CD8-positive, alpha-beta memory T cell (primary cell): ENCODE measurements around the gene RTN4IP1. TPM values are rescaled to one million over a fixed set of nuclear protein-coding genes. Genes with fewer than 3 reads are reported as not detected.

Experiments
- CTCF ChIA-PET: fragments of 350-600 bp; sonication (Branson Sonifier 250); formaldehyde crosslinking; loops from one replicate; lab custom pipeline; 2021; ENCODE audit warnings: antibody characterized with exemption; lab: Charles Lee
- POLR2A ChIA-PET: fragments of 350-600 bp; sonication (Branson Sonifier 250); formaldehyde crosslinking; loops from one replicate; lab custom pipeline; 2021; ENCODE audit warnings: antibody characterized with exemption; lab: Charles Lee
- DNase-seq, 5 donors: peaks; one replicate each; pipeline versions ENCODE4 v3.0.0 to v3.0.0-alpha.2; 2020 to 2022; ENCODE audit warnings: mixed read lengths in 1 of 5
- H3K27ac ChIP-seq: one replicate; pipeline ENCODE4 v1.7.0; 2013; ENCODE audit warnings: low read depth, mild to moderate bottlenecking, low read length, moderate library complexity
- H3K27me3 ChIP-seq: 2 replicates; pipeline ENCODE4 v1.7.0; 2013; ENCODE audit warnings: low read length, mild to moderate bottlenecking; ENCODE audit not compliant: insufficient read depth, poor library complexity, severe bottlenecking
- H3K36me3 ChIP-seq: 2 replicates; pipeline ENCODE4 v1.7.0; 2013; ENCODE audit warnings: mild to moderate bottlenecking, low read length, moderate library complexity; ENCODE audit not compliant: insufficient read depth
- H3K4me1 ChIP-seq: 2 replicates; pipeline ENCODE4 v1.7.0; 2013; ENCODE audit warnings: mild to moderate bottlenecking, low read length, moderate library complexity; ENCODE audit not compliant: insufficient read depth
- H3K4me3 ChIP-seq: 2 replicates; pipeline ENCODE4 v1.7.0; 2013; ENCODE audit warnings: mild to moderate bottlenecking, low read length
- H3K9me3 ChIP-seq: 2 replicates; pipeline ENCODE4 v1.7.0; 2013; ENCODE audit warnings: mild to moderate bottlenecking, low read length
- H3K27ac Mint-ChIP-seq, 8 donors: one replicate each; pipeline ENCODE4 v1.8.0; 2020 to 2021; ENCODE audit warnings: mixed read lengths in 8 of 8, mild to moderate bottlenecking in 6 of 8, inconsistent platforms in 3 of 8, moderate library complexity in 3 of 8
- H3K27me3 Mint-ChIP-seq, 2 donors: one replicate each; pipeline ENCODE4 v1.8.0; 2020 to 2021; ENCODE audit warnings: mixed read lengths in 2 of 2, mild to moderate bottlenecking in 1 of 2, moderate library complexity in 1 of 2
- H3K36me3 Mint-ChIP-seq, 3 donors: one replicate each; pipeline ENCODE4 v1.8.0; 2020 to 2021; ENCODE audit warnings: mixed read lengths in 3 of 3, inconsistent platforms in 1 of 3, mild to moderate bottlenecking in 1 of 3
- H3K4me1 Mint-ChIP-seq, 3 donors: one replicate each; pipeline ENCODE4 v1.8.0; 2020 to 2021; ENCODE audit warnings: mixed read lengths in 3 of 3, inconsistent platforms in 1 of 3, mild to moderate bottlenecking in 1 of 3
- H3K4me3 Mint-ChIP-seq, 7 donors: one replicate each; pipeline ENCODE4 v1.8.0; 2020 to 2021; ENCODE audit warnings: mixed read lengths in 7 of 7, mild to moderate bottlenecking in 6 of 7, moderate library complexity in 4 of 7, inconsistent platforms in 2 of 7
- H3K9me3 Mint-ChIP-seq, 5 donors: one replicate each; pipeline ENCODE4 v1.8.0; 2020 to 2022; ENCODE audit warnings: mixed read lengths in 5 of 5, mild to moderate bottlenecking in 3 of 5, moderate library complexity in 2 of 5, inconsistent platforms in 1 of 5
- polyA plus RNA-seq: library from polyadenylated mRNA; unstranded; fragments of 300-500 nt; fragmentation: Illumina TruSeq; gene quantifications from one replicate; pipeline ENCODE4 v1.2.3, GENCODE V29; 2021
- total RNA-seq, 2 experiments: library from RNA; stranded (reverse); gene quantifications; one replicate each; pipeline ENCODE4 v1.2.3, GENCODE V29; 2021

RTN4IP1 gene, protein sequence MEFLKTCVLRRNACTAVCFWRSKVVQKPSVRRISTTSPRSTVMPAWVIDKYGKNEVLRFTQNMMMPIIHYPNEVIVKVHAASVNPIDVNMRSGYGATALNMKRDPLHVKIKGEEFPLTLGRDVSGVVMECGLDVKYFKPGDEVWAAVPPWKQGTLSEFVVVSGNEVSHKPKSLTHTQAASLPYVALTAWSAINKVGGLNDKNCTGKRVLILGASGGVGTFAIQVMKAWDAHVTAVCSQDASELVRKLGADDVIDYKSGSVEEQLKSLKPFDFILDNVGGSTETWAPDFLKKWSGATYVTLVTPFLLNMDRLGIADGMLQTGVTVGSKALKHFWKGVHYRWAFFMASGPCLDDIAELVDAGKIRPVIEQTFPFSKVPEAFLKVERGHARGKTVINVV
- total RNA-seq (10 to 100 TPM in 1 of 2 experiments, 1 to 10 TPM in 1; 9.5 to 10.3 TPM), polyA plus RNA-seq (7.2 TPM)

DNA sequence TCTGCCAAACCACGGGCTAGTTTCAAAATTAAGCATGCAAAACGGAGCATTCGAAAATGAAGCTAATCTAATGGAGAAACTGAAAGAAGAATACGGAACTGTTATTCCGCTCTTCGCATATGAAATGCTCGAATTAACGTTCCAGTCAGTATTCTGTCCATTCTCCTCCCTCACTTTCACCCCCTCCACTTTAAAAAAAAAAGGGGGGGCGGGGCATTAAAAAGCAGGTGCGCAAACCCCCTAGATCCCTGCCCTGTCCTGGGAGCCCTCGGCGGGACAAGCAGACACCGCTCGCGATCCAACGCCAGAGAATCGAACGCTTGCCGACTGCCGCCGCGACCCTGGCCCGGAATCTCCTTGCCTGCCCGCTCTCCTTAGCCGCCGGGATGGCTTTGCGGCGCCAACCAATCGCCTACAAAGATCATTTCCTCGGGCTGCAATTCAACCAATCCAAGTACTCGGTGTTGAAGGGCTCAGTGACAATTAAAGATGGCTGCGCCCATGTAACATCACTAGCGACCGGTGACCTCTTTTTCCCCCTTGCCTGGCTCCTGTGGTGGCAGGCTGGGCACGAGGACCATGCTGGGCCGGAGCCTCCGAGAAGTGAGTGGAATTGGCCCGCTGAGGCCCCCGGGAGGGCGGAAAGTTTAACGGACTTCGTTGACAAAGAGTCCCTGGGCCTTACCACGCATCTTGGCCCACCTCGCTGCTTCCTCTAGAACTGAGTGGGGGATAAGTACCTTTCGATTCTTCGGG lies at the start of gene RTN4IP1, which contains the start of gene QRSL1:
TSS of gene RTN4IP1 (minus strand) at position 396 of the 756 bp plus-strand sequence. CDS start 477 bp downstream, outside the sequence.
TSS of gene QRSL1 (plus strand) at position 476 of the 756 bp plus-strand sequence. CDS start at position 580, 104 bp downstream.
- peaks cover 0 to 14% (median 3%) of the 10 kb centered on the region in 3 donors for H3K36me3 Mint-ChIP-seq
- ChIA-PET POLR2A (no interaction called here), CTCF (no interaction called here)
- peaks cover 31 to 46% (median 36%) of the 10 kb centered on the region in 3 donors for H3K4me1 Mint-ChIP-seq
- H3K9me3 ChIP-seq = no peaks in the 10 kb centered on the region
- peak within 1 kb of the TSS; percentile 82 for H3K27ac ChIP-seq
- H3K4me3 Mint-ChIP-seq = peak within 1 kb of the TSS; percentile 93 to 99 (median 98)
- H3K4me3 ChIP-seq = peak within 1 kb of the TSS; percentile 93
- peak within 1 kb of the TSS; percentile 95 to 99 (median 98) for H3K27ac Mint-ChIP-seq
- H3K9me3 Mint-ChIP-seq = no peaks in the 10 kb centered on the region
- no peaks in the 10 kb centered on the region for H3K36me3 ChIP-seq
- H3K4me1 ChIP-seq = peaks cover 22% of the 10 kb centered on the region
- H3K27me3 ChIP-seq = no peaks in the 10 kb centered on the region
- no peaks in the 10 kb centered on the region for H3K27me3 Mint-ChIP-seq
- peak; percentile 73 to 92 (median 89) for DNase-seq

DNA sequence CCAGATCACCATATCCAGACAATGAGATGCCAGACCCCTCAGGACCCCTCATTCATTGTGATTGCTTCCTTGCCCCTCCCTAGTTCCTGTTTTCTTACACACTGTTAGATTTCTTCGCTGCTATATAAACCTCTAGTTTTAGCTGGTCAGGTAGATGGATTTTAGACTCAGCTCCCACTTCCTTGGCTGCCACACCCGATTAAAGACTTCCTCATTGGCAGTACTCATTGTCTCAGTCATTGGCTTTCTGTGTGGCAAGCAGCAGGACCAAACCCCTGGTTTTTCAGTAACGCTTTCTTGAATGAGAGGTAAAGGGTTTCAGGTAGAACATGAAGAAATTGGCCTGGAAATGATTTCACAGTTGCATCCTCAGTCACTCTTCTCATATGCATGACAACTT lies 48.0 kb upstream of the RTN4IP1 start:
- no peaks in the 10 kb centered on the region for H3K27me3 ChIP-seq
- no peaks in the 10 kb centered on the region for H3K36me3 ChIP-seq
- H3K4me3 ChIP-seq = no peak overlapping the region
- no peak overlapping the region for H3K27ac ChIP-seq
- no peaks in the 10 kb centered on the region for H3K9me3 ChIP-seq
- Mint-ChIP-seq H3K4me3 (no peak overlapping the region), H3K27ac (peak overlapping the region in 1 of 8 donors; percentile 69), H3K4me1 (no peaks in the 10 kb centered on the region), H3K27me3 (peaks cover 0 to 6% of the 10 kb centered on the region in 2 donors), H3K9me3 (no peaks in the 10 kb centered on the region), H3K36me3 (peaks cover 0 to 4% (median 0%) of the 10 kb centered on the region in 3 donors)
- DNase-seq = no peak
- H3K4me1 ChIP-seq = no peaks in the 10 kb centered on the region
- POLR2A ChIA-PET = no interaction called here
- CTCF ChIA-PET = no interaction called here

DNA sequence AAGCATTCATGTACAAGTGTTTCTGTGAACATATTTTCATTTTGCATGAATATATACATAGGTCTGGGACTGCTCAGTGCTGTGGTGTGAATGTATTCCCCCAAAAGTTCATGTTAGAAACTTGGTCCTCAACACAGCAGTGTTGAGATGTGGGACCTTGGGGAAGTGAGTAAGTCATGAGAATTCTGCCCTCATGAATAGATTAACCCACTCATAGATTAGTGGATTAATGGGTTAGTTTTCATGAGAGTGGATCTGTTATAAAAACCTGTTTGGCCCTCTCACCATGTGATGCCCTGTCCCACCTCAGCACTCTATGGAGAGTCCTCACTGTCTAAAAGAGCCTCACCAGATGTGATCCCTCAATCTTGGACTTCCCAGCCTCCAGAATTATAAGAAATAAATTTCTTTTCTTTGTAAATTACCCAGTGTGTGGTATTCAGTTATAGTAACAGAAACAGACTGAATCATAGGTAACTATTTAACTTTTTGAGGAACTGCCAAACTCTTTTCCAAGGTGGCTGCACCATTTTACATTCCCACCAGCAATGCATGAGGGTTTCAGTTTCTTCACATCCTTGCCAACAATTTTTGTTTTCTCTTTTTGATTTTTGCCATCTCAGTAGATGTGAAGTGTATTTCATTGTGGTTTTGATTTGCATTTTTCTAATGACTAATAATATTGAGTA lies 45.4 kb upstream of the RTN4IP1 start:
- H3K9me3 Mint-ChIP-seq = no peaks in the 10 kb centered on the region
- Histone ChIP-seq H3K4me3 (no peak overlapping the region), H3K9me3 (no peaks in the 10 kb centered on the region), H3K4me1 (no peaks in the 10 kb centered on the region), H3K36me3 (no peaks in the 10 kb centered on the region), H3K27me3 (no peaks in the 10 kb centered on the region), H3K27ac (no peak overlapping the region)
- H3K36me3 Mint-ChIP-seq = peaks cover 0 to 4% (median 0%) of the 10 kb centered on the region in 3 donors
- H3K27me3 Mint-ChIP-seq = no peaks in the 10 kb centered on the region
- H3K27ac Mint-ChIP-seq = no peak overlapping the region
- CTCF ChIA-PET = no interaction called here
- no peak for DNase-seq
- no peak overlapping the region for H3K4me3 Mint-ChIP-seq
- POLR2A ChIA-PET = no interaction called here
- H3K4me1 Mint-ChIP-seq = no peaks in the 10 kb centered on the region

DNA sequence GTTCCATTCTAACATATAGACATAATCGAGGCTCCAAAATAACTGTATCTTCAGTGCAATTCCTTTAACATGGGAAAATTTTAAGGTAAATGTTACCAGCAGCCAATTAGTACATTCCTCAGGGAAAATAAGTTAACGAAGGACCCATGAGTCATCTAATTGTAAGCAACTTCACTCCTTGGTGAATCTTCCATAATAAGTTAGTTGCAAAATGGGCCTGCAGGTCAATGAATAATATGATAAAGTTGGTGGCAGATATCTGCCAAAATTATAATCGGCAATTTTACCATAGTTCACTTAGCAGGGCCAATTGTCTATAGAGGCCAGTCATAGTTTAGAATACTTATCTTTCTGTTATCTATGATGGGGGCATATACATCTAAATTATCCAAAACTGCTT lies 42.4 kb upstream of the RTN4IP1 start:
- ChIA-PET CTCF (no interaction called here), POLR2A (no interaction called here)

DNA sequence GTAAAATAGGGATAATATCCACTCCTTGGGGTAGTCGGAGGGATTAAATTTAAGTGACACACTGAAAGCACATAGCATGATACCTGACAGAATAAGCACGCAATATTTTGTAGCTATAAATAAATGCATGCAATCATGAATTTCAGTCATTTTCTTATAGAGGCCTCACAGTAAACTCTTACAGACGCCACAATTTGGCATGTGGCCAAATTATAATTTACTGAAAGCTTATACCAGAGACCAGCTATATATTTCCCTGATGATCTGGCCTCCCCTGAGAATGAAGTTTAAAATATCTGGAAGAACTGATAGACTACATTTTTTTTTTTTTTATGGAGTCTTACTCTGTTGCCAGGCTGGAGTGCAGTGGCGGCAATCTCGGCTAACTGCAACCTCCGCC lies 40.9 kb upstream of the RTN4IP1 start:
- DNase-seq = no peak
- Mint-ChIP-seq H3K27ac (no peak overlapping the region), H3K27me3 (no peaks in the 10 kb centered on the region), H3K4me1 (no peaks in the 10 kb centered on the region), H3K36me3 (peaks cover 0 to 19% (median 4%) of the 10 kb centered on the region in 3 donors), H3K9me3 (no peaks in the 10 kb centered on the region), H3K4me3 (no peak overlapping the region)
- no peak overlapping the region for H3K27ac ChIP-seq
- H3K36me3 ChIP-seq = no peaks in the 10 kb centered on the region
- POLR2A ChIA-PET = no interaction called here
- no peaks in the 10 kb centered on the region for H3K4me1 ChIP-seq
- H3K9me3 ChIP-seq = no peaks in the 10 kb centered on the region
- H3K27me3 ChIP-seq = no peaks in the 10 kb centered on the region
- no peak overlapping the region for H3K4me3 ChIP-seq
- CTCF ChIA-PET = no interaction called here

More for the DNA sequence above, 42.4 kb upstream of the RTN4IP1 start:
- Mint-ChIP-seq H3K27ac (no peak overlapping the region), H3K4me3 (no peak overlapping the region), H3K4me1 (no peaks in the 10 kb centered on the region), H3K36me3 (peaks cover 0 to 6% (median 0%) of the 10 kb centered on the region in 3 donors), H3K27me3 (no peaks in the 10 kb centered on the region), H3K9me3 (no peaks in the 10 kb centered on the region)
- H3K27ac ChIP-seq = no peak overlapping the region
- H3K36me3 ChIP-seq = no peaks in the 10 kb centered on the region
- no peaks in the 10 kb centered on the region for H3K4me1 ChIP-seq
- no peak for DNase-seq
- H3K27me3 ChIP-seq = no peaks in the 10 kb centered on the region
- H3K9me3 ChIP-seq = no peaks in the 10 kb centered on the region
- no peak overlapping the region for H3K4me3 ChIP-seq

DNA sequence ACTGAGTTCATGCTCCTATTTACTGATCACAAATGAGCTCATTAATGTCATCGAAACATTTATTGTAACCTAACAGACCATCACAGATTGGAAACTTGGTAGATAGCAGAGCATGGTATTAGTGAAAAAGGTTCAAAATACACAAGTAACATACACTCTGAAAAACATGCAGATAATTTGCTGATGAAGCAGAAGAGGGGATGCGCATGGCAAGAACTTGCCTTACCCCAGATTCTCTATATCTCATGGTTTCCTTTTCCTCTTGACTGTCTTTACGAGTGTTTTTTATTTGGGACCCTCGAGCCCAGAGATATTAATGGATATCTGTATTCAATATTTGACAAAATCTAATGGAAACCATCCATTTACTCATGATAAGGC lies 37.7 kb upstream of the RTN4IP1 start:
- H3K27me3 Mint-ChIP-seq = no peaks in the 10 kb centered on the region
- no peak for DNase-seq
- no peaks in the 10 kb centered on the region for H3K9me3 Mint-ChIP-seq
- peaks cover 4 to 49% (median 22%) of the 10 kb centered on the region in 3 donors for H3K36me3 Mint-ChIP-seq
- ChIA-PET CTCF (no interaction called here), POLR2A (no interaction called here)
- H3K27ac ChIP-seq = no peak overlapping the region
- no peak overlapping the region for H3K27ac Mint-ChIP-seq
- no peaks in the 10 kb centered on the region for H3K4me1 Mint-ChIP-seq
- no peaks in the 10 kb centered on the region for H3K4me1 ChIP-seq
- H3K4me3 ChIP-seq = no peak overlapping the region
- H3K36me3 ChIP-seq = no peaks in the 10 kb centered on the region
- no peak overlapping the region for H3K4me3 Mint-ChIP-seq
- no peaks in the 10 kb centered on the region for H3K9me3 ChIP-seq
- H3K27me3 ChIP-seq = no peaks in the 10 kb centered on the region

DNA sequence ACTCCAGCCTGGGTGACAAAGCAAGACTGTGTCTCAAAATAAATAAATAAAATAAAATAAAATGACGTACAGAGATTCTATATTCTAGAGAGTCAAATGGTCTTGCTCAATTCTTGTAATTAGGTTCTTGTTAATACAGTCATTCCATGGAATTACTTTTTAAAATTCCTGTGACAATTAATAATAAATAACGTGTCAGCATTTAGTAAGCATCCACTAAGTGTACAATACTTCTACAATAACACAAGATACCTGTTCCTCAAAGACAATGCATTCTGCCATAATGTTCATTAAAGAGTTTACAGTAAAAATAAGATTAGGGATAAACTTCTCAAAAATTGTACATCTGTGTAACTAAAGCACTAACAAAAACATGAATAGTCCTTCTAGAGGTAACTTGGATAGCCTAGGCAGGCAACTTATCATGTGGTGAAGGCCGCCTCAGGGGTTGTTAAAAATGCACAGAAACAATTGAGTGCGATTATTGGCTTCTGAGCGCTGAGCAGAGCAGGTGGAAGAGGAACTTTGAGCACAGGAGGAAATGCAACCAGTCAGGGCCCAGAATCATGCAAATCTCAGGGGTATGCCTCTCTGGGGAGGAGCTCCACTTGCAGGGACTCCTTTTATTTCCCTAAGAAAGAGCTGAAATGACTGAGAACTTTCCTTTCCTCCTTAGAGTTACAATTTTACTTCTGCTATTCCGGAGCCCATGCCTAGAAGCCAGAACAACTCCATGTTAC lies 37.2 kb upstream of the RTN4IP1 start:
- H3K27ac ChIP-seq = no peak overlapping the region
- POLR2A ChIA-PET = no interaction called here
- Mint-ChIP-seq H3K4me1 (no peaks in the 10 kb centered on the region), H3K9me3 (no peaks in the 10 kb centered on the region), H3K27ac (no peak overlapping the region), H3K27me3 (no peaks in the 10 kb centered on the region), H3K4me3 (no peak overlapping the region), H3K36me3 (peaks cover 4 to 51% (median 23%) of the 10 kb centered on the region in 3 donors)
- no peak for DNase-seq
- CTCF ChIA-PET = no interaction called here
- no peaks in the 10 kb centered on the region for H3K9me3 ChIP-seq
- no peak overlapping the region for H3K4me3 ChIP-seq
- no peaks in the 10 kb centered on the region for H3K4me1 ChIP-seq
- H3K27me3 ChIP-seq = no peaks in the 10 kb centered on the region
- no peaks in the 10 kb centered on the region for H3K36me3 ChIP-seq
